GM21447 (cell line): Measurements from ENCODE around the gene ARID5B.

Source experiments
- ATAC-seq: cut with Tn5 transposase; IDR thresholded peaks from one replicate; pipeline ENCODE4 v1.9.1; 2021; ENCODE audit not compliant: unreplicated experiment

ARID5B gene

GRCh38 chr10:61933859-61934555 is 32.5 kb downstream of the ARID5B start:
- ATAC-seq: no peak

- no peak for ATAC-seq
These were observed 33.6 kb downstream of the ARID5B start for GRCh38 chr10:61935077-61935476.

- ATAC-seq: no peak
These were observed 35.3 kb downstream of the ARID5B start for GRCh38 chr10:61936770-61937169.

- no peak for ATAC-seq
These were observed 36.3 kb downstream of the ARID5B start for GRCh38 chr10:61937631-61938351.

GRCh38 chr10:61939902-61940301 is 38.4 kb downstream of the ARID5B start:
- no peak for ATAC-seq

GRCh38 chr10:61941202-61941681 is 39.7 kb downstream of the ARID5B start:
- no peak for ATAC-seq

GRCh38 chr10:61942604-61943461 is 41.3 kb downstream of the ARID5B start:
- no peak for ATAC-seq

GRCh38 chr10:61943674-61944378 is 42.3 kb downstream of the ARID5B start:
- peak; percentile 38 for ATAC-seq

- no peak for ATAC-seq
These were observed 43.1 kb downstream of the ARID5B start for GRCh38 chr10:61944410-61945147.

- ATAC-seq: no peak
These were observed 48.2 kb downstream of the ARID5B start for GRCh38 chr10:61949687-61950086.

GRCh38 chr10:61950449-61951143 is 49.1 kb downstream of the ARID5B start:
- no peak for ATAC-seq

GRCh38 chr10:61951144-61951483 is 49.6 kb downstream of the ARID5B start:
- no peak for ATAC-seq

- no peak for ATAC-seq
These were observed 50.7 kb downstream of the ARID5B start for GRCh38 chr10:61952028-61952674.

- no peak for ATAC-seq
These were observed 51.7 kb downstream of the ARID5B start for GRCh38 chr10:61953183-61953582.

- ATAC-seq: no peak
These were observed 56.3 kb downstream of the ARID5B start for GRCh38 chr10:61957806-61958205.

GRCh38 chr10:61958311-61958710 is 56.8 kb downstream of the ARID5B start:
- ATAC-seq: no peak

GRCh38 chr10:61958805-61959204 is 57.3 kb downstream of the ARID5B start:
- ATAC-seq: no peak

- no peak for ATAC-seq
These were observed 58.3 kb downstream of the ARID5B start for GRCh38 chr10:61959814-61960213.
